ENCODE data around the gene NRXN3.

Gene NRXN3

GRCh38 chr14:78307671-78308070, 137.5 kb downstream of the NRXN3 start:
- DNase-seq (ENCODE audit: low read depth, low spot score) = no peak
- H3K4me3 ChIP-seq (ENCODE audit: low read length) = no peak overlapping the region

GRCh38 chr14:78308079-78308478, 137.9 kb downstream of the NRXN3 start:
- H3K4me3 ChIP-seq (ENCODE audit: low read length) = no peak overlapping the region
- no peak for DNase-seq (ENCODE audit: low read depth, low spot score)

- no peak for DNase-seq (ENCODE audit: low read depth, low spot score)
- no peak overlapping the region for H3K4me3 ChIP-seq (ENCODE audit: low read length)
These were observed 140.1 kb downstream of the NRXN3 start for GRCh38 chr14:78310272-78310671.

DNA sequence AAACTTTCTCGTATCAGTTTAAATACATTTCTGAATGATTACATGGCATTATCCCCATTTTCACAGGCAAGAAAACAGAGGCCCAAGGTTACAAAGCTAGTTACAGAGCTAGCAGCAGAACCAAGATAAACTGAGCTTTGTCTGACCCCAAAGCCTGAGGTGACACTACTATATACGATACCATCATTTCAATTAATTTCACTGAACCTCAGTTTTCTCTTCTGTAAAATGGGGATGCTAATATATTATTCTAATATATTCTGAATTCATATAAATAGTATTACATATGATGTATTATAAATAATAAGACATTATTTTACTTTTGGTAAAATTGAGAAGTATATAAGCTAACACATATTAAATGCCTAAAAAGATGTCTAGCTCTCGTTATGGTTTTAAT, 143.3 kb downstream of the NRXN3 start:
- no peak for DNase-seq (ENCODE audit: low read depth, low spot score)
- H3K4me3 ChIP-seq (ENCODE audit: low read length) = no peak overlapping the region

GRCh38 chr14:78314484-78314883, 144.3 kb downstream of the NRXN3 start:
- no peak overlapping the region for H3K4me3 ChIP-seq (ENCODE audit: low read length)
- no peak for DNase-seq (ENCODE audit: low read depth, low spot score)

- no peak overlapping the region for H3K4me3 ChIP-seq (ENCODE audit: low read length)
- no peak for DNase-seq (ENCODE audit: low read depth, low spot score)
These were observed 145.9 kb downstream of the NRXN3 start for GRCh38 chr14:78316052-78316451.

GRCh38 chr14:78316786-78317185, 146.6 kb downstream of the NRXN3 start:
- H3K4me3 ChIP-seq (ENCODE audit: low read length) = no peak overlapping the region

GRCh38 chr14:78319406-78319805, 149.2 kb downstream of the NRXN3 start:
- DNase-seq (ENCODE audit: low read depth, low spot score) = no peak
- H3K4me3 ChIP-seq (ENCODE audit: low read length) = no peak overlapping the region

More at GRCh38 chr14:78316786-78317185, 146.6 kb downstream of the NRXN3 start:
- DNase-seq (ENCODE audit: low read depth, low spot score) = no peak

DNA sequence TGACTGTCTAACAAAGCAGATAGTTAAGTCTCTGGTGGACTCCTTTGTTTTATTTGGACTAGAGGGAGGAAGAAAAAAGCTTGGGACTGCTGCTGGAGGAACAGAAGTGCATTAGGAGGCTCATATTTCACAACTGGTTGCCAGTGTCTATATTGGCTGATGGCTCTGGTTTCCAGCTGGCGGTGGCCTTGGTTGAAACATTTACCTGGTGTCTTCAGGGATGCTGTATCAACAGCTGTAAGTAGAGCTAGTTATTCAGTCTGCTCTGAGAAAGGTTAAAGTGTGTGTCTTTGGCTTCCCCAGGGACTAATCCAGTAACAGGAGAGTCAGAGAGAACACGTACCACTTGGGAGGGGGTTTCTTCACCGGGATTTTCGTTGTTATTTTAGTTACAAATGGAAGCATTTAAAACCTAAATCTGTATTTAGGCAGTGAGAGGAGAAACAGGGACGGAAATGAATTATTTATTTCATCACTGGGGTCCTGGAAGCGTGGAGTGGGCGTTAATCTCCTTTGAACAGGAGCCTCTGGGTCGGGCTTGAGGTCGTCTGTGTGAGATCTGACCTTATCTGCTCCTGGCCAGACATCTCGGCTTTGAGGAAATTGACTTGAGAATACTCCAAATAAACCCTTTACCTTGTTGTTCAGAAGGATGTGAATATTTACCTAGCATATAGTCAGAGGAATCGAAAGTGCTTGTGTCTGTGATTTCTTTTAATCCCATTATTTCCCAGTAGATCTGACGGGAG, 149.9 kb downstream of the NRXN3 start:
- DNase-seq (ENCODE audit: low read depth, low spot score) = no peak
- H3K4me3 ChIP-seq (ENCODE audit: low read length) = no peak overlapping the region

GRCh38 chr14:78324353-78324752, 154.2 kb downstream of the NRXN3 start:
- H3K4me3 ChIP-seq (ENCODE audit: low read length) = no peak overlapping the region
- no peak for DNase-seq (ENCODE audit: low read depth, low spot score)

- H3K4me3 ChIP-seq (ENCODE audit: low read length) = no peak overlapping the region
- DNase-seq (ENCODE audit: low read depth, low spot score) = no peak
These were observed 155.7 kb downstream of the NRXN3 start for GRCh38 chr14:78325911-78326310.

DNA sequence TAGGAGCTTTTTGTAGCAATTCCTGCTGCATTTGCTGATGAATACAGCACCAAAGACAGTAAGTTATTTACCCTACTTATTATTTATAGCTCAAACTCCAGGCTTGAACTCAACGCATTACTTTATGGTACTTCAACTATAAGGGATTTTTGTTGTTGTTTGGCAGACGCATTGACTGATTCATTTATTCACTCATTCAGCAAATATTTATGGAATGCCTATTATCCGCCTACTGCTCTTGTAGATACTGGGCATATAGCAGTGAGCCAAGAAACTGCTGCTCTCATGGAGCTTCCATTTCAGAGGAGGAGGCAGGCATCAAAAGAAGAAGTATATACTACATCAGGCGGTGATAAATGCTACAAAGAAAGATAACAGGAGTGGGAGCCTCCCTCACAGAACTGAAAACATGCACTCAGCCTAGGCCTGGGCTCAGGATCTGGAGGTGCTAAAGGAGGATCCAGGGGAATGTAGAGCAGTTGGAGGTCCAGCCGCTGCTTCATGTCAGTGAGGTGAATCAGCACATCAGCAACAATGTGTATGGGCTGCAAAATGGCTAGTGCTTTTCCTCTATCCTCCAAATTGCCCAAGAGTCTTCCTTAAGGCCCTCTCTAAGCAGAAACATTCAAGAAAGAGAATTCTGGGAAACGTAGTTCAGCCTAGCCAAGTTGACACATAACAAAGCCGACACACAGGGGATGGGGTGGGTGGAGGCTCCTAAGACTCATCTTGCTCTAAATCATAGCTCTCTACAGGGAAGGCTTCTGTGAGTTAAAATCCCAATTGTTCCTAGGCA, 157.5 kb downstream of the NRXN3 start:
- DNase-seq (ENCODE audit: low read depth, low spot score) = no peak
- H3K4me3 ChIP-seq (ENCODE audit: low read length) = no peak overlapping the region

- DNase-seq (ENCODE audit: low read depth, low spot score) = no peak
These were observed 159.2 kb downstream of the NRXN3 start for GRCh38 chr14:78329371-78329770.

GRCh38 chr14:78335531-78335930, 165.4 kb downstream of the NRXN3 start:
- no peak for DNase-seq (ENCODE audit: low read depth, low spot score)
- no peak overlapping the region for H3K4me3 ChIP-seq (ENCODE audit: low read length)

More at GRCh38 chr14:78329371-78329770, 159.2 kb downstream of the NRXN3 start:
- no peak overlapping the region for H3K4me3 ChIP-seq (ENCODE audit: low read length)

DNA sequence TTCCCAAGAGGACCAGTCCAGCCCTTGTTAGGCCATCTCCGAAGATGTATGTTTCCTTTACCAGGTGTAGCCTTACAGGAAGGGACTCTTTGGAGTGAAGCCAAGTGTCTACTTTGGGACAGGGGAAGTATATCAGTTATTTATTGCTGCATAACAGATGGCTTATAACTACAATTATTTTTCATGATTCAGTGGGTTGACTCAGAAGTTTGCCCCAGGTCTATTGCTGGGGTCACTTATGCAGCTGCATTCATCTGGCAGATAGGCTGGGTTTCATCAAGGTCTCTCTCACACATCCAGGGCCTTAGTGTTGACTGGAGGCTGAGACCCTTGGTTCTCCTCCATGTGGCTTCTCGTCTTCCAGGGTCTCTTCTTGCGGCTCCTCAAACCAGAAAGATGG, 170.1 kb downstream of the NRXN3 start:
- H3K4me3 ChIP-seq (ENCODE audit: low read length) = no peak overlapping the region
- no peak for DNase-seq (ENCODE audit: low read depth, low spot score)

DNA sequence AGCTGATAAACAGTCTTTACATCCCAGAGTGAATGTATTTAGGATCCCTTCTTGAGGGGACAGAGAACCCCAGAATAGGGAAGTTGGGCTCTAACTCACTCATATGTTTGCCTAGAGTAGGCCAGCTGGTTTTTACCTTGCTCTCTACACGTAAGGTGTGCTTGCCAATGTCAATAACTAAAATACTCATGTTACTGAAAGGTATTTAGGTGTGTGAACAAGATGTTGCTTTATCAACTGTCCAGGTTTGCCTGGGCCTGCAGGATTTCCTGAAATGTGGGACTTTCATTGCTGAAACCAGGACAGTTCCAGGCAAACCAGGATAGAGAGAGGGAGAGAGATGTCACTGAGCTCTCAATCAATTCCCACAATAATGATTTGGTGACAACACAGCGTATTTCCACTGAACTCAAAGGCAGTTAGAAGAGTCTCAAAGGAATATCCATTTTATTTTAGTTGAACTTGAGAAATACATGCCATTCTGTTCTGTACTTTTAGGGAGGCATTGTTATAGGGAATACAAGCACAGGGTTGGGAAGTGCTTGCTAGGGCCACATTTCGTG, 171.7 kb downstream of the NRXN3 start:
- DNase-seq (ENCODE audit: low read depth, low spot score) = no peak
- H3K4me3 ChIP-seq (ENCODE audit: low read length) = no peak overlapping the region

DNA sequence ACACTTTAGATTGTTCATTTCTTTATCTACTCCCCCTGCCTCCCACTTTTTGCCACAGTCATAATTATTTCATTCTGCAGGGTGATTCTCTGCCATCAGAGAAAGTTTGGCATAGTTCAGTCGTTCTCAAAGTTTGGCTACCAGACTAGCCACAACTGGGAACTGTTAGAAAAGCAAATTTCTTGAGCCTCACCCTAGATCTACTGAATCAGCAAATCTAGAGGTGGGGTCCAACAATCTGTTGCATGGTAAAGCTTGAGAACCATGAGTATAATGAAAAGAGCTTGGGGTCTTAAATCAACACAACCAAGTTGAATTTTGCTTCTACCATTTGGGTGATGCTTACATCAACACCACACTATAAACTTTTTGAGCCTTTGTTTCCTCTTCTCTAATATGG, 172.7 kb downstream of the NRXN3 start:
- no peak overlapping the region for H3K4me3 ChIP-seq (ENCODE audit: low read length)
- DNase-seq (ENCODE audit: low read depth, low spot score) = no peak

- DNase-seq (ENCODE audit: low read depth, low spot score) = no peak
- H3K4me3 ChIP-seq (ENCODE audit: low read length) = no peak overlapping the region
These were observed 174.1 kb downstream of the NRXN3 start for GRCh38 chr14:78344290-78344689.

DNA sequence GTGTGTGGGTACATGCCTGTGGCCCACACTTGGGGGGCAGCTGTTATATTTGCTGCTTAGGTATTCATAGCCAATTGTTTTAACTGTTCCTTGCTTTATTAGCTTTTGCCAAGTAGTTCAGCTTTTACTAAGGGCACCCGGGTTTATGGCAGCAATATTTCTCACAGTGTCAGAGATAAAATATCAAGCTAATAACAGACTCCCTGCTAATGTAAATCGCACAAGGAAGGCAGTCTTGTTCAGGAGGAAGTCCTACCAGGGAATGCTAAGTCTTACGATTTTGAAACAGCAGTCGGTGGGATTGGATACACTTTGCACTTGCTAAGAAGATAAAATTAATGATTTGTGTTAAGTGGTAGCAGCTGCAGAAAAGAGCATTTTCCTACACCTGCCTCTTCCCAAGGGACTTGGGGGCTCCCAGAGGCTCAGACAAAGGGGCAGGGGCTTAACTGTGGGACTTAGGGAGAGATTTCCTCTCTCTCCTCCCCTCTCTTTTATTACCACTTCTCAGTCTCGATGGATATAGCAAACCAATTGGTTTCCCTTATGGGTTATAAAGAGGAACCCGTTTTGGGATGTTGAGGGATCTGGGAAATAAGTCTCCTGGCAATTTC, 175.1 kb downstream of the NRXN3 start:
- DNase-seq (ENCODE audit: low read depth, low spot score) = no peak

DNA sequence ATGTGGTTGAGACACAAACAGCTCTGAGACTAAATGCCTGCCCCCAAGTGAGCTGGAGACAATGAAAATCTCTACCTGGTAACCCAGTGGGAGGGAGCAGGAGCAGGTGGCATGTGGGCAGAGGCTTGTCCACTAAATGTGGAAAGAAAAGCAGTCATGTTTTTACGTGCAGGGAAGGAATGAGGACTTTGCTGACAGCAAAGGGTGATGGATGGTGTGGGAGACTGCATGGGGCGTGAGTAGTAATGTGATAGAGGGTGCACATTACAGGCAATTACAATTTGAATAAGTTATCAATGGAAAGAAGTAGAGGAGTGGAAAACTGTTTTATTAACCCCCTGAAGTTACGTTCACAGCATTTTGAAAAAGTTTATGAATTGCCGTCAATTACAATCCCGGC, 176.6 kb downstream of the NRXN3 start:
- H3K4me3 ChIP-seq (ENCODE audit: low read length) = no peak overlapping the region
- no peak for DNase-seq (ENCODE audit: low read depth, low spot score)

More for the DNA sequence above, 175.1 kb downstream of the NRXN3 start:
- H3K4me3 ChIP-seq (ENCODE audit: low read length) = no peak overlapping the region
